NCI-H510A (cell line): Measurements from ENCODE around the gene MAP3K7CL.

Source experiments
- DNase-seq: peaks from one replicate; lab custom pipeline; 2025; lab: John Stamatoyannopoulos, UW

The MAP3K7CL gene

GRCh38 chr21:29168891-29169315, 38.5 kb downstream of the MAP3K7CL start:
- DNase-seq = no peak

- no peak for DNase-seq
Observed at GRCh38 chr21:29170944-29171343, 40.5 kb downstream of the MAP3K7CL start.

DNA sequence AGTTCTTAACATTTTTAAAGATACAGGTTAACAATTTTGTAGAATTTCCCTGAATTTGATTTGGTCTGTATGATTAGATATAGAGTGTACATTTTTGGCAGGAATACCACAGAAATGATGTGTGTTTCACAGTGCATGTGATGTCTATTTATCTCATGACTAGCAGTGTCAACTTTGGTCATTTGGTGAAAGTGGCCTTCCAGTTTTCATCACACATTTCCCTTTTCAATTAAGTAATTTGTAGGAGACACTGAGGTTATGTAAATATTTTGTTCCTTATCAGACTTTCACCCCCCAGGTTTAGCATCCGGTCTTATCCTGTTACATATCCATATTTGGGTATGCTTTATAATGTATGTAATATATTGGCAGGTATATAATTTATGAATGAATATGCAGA, 41.8 kb downstream of the MAP3K7CL start:
- no peak for DNase-seq

DNA sequence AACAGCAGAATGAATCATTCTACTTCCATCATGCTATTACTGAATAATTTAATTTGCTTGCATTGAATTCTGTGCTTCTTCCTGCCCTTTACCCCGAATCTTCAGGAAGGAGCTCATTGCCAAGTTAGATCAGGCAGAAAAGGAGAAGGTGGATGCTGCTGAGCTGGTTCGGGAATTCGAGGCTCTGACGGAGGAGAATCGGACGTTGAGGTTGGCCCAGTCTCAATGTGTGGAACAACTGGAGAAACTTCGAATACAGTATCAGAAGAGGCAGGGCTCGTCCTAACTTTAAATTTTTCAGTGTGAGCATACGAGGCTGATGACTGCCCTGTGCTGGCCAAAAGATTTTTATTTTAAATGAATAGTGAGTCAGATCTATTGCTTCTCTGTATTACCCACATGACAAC, 44.2 kb downstream of the MAP3K7CL start:
- DNase-seq = no peak

DNA sequence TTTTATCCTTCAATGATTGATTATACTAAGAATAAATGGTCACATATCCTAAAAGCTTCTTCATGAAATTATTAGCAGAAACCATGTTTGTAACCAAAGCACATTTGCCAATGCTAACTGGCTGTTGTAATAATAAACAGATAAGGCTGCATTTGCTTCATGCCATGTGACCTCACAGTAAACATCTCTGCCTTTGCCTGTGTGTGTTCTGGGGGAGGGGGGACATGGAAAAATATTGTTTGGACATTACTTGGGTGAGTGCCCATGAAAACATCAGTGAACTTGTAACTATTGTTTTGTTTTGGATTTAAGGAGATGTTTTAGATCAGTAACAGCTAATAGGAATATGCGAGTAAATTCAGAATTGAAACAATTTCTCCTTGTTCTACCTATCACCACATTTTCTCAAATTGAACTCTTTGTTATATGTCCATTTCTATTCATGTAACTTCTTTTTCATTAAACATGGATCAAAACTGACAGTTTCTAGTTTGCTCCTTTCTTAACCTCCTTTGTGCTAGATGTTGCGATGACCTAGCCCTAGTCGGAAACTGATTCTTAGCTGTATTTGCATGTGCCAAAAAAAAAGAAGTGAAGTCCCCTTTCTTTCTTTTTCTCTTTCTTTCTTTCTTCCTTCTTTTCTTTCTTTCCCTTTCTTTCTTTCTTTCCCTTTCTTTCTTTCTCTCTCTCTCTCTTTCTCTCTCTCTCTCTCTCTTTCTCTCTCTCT, 45.1 kb downstream of the MAP3K7CL start:
- no peak for DNase-seq

DNA sequence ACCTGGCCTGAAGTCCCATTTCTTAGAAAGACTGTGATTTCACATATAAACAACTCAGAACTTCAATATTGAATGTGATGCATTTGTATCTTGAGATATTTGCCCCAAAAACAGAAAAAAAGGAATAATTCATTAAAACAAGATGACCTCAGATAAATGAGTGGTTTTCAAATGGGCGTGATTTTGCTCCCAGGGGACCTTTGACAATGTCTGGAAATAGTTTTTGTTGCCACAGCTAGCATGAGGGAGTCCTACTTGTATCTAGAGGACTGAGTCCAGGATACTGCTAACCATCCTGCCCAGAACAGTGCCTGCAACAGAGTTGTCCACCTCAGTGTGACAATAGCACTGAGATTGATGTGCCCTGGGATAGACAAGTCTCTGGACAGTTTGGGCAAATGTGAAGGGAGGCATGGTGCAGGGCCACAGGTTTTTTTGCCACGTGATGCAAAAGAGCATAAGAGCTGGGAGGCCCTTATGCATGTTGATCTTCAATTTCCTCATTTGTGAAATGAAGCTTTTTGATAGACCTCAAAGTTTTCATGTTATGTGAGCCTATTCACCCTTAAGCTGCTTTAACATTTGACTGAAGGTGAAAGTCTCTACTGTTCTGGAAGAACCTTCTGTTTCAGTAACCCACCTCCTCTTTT, 46.2 kb downstream of the MAP3K7CL start:
- no peak for DNase-seq

- no peak for DNase-seq
Observed at GRCh38 chr21:29177800-29178199, 47.4 kb downstream of the MAP3K7CL start.

DNA sequence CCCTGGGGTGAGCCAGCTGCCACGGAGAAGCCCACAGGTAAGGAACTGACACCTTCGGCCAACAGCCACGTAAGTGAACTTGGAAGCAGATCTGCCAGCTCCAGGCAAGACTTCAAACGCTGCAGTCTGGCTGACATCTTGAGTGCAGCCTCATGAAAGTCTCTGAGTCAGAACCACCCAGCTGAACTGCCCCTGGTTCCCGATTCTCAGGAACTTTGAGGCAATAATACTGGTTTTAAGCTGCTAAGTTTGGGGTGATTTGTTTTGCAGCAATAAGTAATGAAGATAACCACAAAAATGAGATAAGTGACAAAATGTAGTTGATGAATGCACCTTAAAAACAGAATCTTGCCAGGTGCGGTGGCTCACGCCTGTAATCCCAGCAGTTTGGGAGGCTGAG, 48.5 kb downstream of the MAP3K7CL start:
- no peak for DNase-seq

GRCh38 chr21:29179503-29179902, 49.1 kb downstream of the MAP3K7CL start:
- no peak for DNase-seq

DNA sequence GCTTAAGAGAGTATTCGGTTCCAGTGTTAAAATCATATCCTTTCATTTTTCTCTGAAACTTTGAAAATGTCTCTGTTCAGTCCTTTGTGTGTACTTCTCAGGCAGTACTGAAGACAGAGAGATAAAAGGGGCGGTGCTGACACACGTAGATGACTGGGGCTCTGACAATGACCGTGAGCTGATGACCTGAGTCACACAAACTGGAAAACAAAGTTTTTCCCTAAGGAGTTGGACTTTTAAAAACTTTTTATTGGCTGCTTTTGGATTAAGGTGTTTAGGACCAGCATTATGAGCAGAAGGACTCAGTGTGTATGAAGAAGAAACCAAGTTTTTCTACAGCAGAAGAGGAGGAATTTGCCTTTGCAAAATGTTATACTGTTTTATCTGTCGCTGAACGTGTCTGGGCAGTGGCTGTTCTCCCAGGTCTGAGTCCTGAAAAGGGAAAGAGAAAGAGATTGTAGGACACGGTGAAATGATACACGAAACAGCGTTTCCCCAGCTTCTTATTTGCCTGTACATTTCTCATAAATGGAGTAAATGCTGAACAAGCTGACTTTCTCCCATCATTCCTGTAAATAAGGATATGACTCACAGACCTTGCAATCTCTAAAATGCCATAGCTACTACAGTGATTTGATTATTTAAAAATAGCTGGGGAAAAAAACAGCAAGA, 51.5 kb downstream of the MAP3K7CL start:
- DNase-seq = no peak

- DNase-seq = no peak
Observed at GRCh38 chr21:29182691-29183092, 52.2 kb downstream of the MAP3K7CL start.

DNA sequence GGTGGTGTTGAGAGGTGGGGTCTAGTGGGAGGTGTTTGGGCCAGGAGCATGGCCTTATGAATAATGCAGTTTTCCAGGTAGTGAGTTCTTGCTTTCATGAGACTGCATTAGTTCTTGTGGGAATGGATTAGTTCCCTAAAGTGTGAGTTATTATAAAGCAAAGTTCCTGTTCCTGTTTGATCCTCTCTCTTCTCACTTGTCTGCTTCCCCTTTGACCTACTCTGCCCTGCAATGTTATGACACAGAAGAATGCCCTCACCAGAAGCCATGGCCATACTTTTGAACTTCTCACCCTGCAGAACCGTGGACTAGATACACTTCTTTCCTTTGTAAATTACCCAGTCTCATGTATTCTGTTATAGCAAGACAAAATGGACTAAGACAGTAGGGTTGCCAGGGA, 53.6 kb downstream of the MAP3K7CL start:
- no peak for DNase-seq

DNA sequence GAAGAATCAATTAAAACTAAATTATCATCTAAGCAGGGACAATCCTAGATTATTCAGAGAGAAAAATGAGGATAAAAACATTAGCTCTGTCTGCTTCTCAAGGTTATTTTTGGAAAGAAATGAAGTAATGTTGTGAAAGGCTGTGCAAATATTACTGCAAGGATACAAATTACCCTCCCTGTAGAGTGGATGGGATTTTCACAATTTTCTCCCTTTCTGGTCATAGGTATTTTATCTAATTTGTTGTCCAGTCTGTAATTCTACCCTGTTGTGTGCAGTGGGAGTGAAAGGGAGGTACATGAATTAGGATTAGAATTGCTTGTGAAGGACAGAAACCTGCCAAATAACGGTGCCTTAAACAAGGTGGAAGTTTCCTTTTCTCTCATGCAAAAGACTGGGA, 54.7 kb downstream of the MAP3K7CL start:
- no peak for DNase-seq

DNA sequence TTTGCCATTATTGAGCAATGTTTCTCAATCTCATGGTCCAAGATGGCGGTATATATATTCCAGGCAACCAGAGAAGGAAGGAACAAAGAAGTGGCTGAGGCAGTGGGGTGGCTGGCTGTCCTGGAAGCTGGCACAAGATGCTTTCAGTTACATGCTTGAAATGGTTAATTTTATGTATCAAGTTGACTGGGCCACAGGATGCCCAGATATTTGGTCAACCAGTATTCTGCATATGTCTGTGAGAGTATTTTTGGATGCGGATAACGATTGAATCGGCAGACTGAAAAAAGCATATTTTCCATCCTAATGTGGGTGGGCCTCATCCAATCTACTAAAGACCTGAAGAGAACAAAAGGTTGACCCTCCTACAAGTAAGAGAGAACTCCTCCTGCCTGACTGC, 55.2 kb downstream of the MAP3K7CL start:
- no peak for DNase-seq

- DNase-seq = no peak
Observed at GRCh38 chr21:29186246-29186645, 55.8 kb downstream of the MAP3K7CL start.

- no peak for DNase-seq
Observed at GRCh38 chr21:29187944-29188343, 57.5 kb downstream of the MAP3K7CL start.

DNA sequence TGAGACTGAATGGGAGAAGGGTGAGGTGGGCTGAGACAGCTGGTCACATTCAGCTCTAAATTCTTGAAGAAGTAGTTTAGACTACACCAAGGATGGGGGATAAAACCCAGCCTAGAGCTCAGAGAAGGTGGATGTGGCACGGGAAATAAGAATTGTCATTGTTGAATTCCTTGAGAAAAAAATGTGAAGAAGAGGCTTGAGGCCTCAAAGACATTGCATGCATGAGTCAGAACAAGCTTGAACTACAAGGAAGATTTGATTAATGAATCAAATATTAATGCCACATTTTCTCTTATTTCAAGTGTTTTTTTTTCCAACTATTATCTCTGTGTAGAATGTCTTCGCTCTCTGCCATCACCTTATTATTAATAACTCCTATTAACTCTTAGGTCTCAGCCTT, 58.9 kb downstream of the MAP3K7CL start:
- DNase-seq = no peak

- no peak for DNase-seq
Observed at GRCh38 chr21:29190923-29191331, 60.5 kb downstream of the MAP3K7CL start.

DNA sequence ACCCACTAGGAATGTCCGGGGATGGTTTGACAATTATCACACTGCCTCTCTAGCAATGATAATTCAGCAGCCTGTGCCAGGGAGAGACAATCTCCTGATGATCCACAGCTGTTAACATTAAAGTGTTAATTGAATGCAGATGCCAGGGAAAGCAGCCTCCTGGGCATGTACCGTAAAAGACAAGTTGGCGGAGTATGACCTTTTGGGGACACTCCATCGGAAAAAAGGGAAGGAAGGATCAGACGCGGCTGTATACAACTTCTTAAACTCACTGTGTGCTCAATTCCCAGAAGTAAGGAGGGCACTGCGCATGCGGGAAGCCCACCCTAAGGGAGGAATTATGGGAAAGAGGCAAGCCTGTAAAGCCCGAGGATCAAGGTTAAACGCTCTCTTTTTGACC, 62.6 kb downstream of the MAP3K7CL start:
- DNase-seq = no peak

DNA sequence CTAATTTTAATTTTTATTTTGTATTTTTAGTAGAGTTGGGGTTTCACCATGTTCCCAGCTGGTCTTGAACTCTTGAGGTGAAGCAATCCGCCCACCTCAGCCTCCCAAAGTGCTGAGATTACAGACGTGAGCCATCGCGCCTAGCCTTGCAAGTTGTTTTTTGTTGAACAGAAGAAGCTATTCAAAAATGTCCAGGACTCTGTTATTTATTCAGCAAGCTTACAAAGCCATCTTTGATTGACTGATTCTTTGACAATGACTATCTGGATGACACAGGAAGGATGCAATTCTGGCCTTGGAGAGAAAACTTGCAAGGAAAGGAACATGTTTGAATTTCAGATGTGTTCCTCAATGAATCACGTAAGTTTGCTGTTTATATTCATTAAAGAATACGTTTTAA, 63.5 kb downstream of the MAP3K7CL start:
- DNase-seq = no peak

DNA sequence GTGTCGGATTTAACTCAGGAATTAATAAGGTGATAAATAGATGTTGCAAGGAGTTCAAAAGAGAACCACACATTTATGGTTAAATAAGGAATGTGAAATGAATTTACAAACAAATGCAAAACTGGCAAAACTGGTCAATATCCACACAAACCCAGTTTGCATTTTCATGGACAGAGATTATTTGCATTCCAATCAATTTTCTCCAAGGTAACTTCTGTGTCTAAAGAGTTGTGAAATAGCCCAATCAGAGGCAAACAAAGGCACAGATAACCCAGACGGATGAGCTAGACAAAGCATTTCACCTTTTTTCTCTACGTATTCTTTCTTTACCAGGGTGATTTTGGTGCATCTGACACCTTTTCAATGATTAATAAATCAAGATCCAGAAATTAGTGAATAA, 63.9 kb downstream of the MAP3K7CL start:
- DNase-seq = no peak

- no peak for DNase-seq
Observed at GRCh38 chr21:29194847-29195246, 64.4 kb downstream of the MAP3K7CL start.

DNA sequence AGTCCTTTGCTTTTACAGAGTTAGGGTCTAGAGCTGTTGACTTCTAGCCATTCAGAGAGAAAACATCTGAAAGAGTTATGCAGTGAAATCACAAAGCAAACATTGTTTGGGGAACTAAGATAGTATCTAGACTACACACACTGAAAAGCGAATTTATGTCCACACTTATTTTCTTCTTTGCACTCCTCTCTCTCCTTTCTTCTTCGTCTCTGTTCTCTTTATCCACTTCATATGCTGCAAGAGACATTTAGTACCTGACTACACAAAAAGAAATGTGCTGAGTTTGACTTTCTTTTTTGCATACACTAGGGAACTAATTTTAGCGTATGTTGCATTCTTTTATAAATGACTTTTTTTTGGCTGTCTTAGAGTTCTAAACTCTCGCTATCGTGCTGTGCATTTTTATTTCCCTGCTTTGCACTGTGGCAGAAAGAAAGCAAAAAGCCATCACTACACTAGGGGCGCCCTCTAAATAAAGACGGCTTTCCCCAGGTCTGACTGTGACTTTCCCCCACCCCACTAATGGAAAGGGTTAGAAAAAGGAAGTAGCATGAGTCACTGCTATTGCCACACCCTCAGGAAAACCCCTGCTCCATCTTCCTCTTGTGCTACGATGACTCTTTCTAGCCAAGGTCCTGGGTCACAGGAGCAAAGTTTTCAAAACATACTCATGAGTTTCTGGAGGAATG, 65.7 kb downstream of the MAP3K7CL start:
- DNase-seq = no peak
